ENCODE data around the gene TBX5.

- TF ChIP-seq ZFP91 (CRISPR knock-in tag; IDR thresholded peaks at IDR 0.05) (no peak), ZNF354B (CRISPR knock-in tag; IDR thresholded peaks at IDR 0.05) (no peak), HIVEP1 (CRISPR knock-in tag; IDR thresholded peaks at IDR 0.05) (no peak), KAT8 (IDR thresholded peaks at IDR 0.05; ENCODE audit: low read depth) (no peak), RAD21 (CRISPR knock-in tag; conservative IDR thresholded peaks at IDR 0.05 in 1 of 2, IDR thresholded peaks at IDR 0.05 in 1 of 2) (no peak), RBFOX2 (IDR thresholded peaks at IDR 0.05; ENCODE audit: low read depth, low read length) (no peak), GTF2F1 (IDR thresholded peaks at IDR 0.05; ENCODE audit: low read depth, low read length) (no peak), XRCC5 (IDR thresholded peaks at IDR 0.05; ENCODE audit: low read depth, low read length) (no peak)
- TF ChIP-seq, protein P1, sequence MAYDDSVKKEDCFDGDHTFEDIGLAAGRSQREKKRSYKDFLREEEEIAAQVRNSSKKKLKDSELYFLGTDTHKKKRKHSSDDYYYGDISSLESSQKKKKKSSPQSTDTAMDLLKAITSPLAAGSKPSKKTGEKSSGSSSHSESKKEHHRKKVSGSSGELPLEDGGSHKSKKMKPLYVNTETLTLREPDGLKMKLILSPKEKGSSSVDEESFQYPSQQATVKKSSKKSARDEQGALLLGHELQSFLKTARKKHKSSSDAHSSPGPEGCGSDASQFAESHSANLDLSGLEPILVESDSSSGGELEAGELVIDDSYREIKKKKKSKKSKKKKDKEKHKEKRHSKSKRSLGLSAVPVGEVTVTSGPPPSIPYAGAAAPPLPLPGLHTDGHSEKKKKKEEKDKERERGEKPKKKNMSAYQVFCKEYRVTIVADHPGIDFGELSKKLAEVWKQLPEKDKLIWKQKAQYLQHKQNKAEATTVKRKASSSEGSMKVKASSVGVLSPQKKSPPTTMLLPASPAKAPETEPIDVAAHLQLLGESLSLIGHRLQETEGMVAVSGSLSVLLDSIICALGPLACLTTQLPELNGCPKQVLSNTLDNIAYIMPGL (CRISPR knock-in tag; IDR thresholded peaks at IDR 0.05): no peak
- TF ChIP-seq, protein P2, sequence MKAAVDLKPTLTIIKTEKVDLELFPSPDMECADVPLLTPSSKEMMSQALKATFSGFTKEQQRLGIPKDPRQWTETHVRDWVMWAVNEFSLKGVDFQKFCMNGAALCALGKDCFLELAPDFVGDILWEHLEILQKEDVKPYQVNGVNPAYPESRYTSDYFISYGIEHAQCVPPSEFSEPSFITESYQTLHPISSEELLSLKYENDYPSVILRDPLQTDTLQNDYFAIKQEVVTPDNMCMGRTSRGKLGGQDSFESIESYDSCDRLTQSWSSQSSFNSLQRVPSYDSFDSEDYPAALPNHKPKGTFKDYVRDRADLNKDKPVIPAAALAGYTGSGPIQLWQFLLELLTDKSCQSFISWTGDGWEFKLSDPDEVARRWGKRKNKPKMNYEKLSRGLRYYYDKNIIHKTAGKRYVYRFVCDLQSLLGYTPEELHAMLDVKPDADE (conservative IDR thresholded peaks at IDR 0.05; ENCODE audit: control insufficient read depth, low read depth, low read length): no peak
Observed at GRCh38 chr12:114371733-114372132, 34.2 kb downstream of the TBX5 start.
